Coronary artery (tissue), 2 donors: Measurements from ENCODE around the gene NMUR1.

Experiments used
- DNase-seq: peaks from one replicate; pipeline ENCODE4 v3.0.0-alpha.2; 2017; ENCODE audit warnings: low spot score
- H3K27ac ChIP-seq, 2 donors: fragments of 200-600 bp; sonication (generic); one replicate each; pipeline ENCODE4 v1.5.1; 2016 to 2019
- H3K4me3 ChIP-seq: fragments of 200-600 bp; sonication (generic); 2 replicates; pipeline ENCODE4 v1.5.1; 2016; ENCODE audit warnings: mild to moderate bottlenecking, moderate library complexity
- CTCF ChIP-seq: fragments of 200-600 bp; sonication (generic); IDR thresholded peaks from one replicate; pipeline ENCODE4 v1.5.1; 2019; ENCODE audit warnings: antibody characterized with exemption

NMUR1 gene

DNA sequence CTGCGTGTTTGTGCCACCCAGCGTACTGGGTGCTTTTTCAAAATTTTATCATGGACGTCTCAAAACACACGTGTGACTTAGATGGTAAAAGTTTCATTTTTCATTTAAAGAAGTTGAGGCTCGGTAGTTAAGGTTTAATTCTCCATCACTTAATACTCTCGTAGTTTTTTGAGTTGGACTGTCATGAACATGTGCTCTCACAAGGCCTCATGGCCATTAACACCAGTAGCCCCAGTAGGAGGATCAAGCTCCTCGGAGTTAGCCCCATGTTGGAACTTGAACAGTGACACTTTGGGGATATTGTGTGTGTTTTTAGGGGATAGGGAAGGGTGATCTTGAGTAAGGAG is 15.3 kb downstream of the NMUR1 start:
- peak overlapping the region; percentile 82 to 92 for H3K27ac ChIP-seq
- TF ChIP-seq CTCF, result no peak
- DNase-seq, result no peak
- H3K4me3 ChIP-seq, result peak overlapping the region; percentile 84

- no peak for TF ChIP-seq CTCF
- H3K27ac ChIP-seq, result peak overlapping the region; percentile 82 to 92
- DNase-seq, result peak; percentile 99
Measured at GRCh38 chr2:231514225-231514950, 15.9 kb downstream of the NMUR1 start.

GRCh38 chr2:231513746-231514224 is 16.5 kb downstream of the NMUR1 start:
- DNase-seq, result peak; percentile 77
- Histone ChIP-seq H3K27ac (peak overlapping the region; percentile 82 to 92), H3K4me3 (peak overlapping the region; percentile 84)
- TF ChIP-seq CTCF, result no peak

More at GRCh38 chr2:231514225-231514950, 15.9 kb downstream of the NMUR1 start:
- H3K4me3 ChIP-seq, result peak overlapping the region; percentile 84

- no peak for TF ChIP-seq CTCF
- DNase-seq, result peak; percentile 70
- Histone ChIP-seq H3K4me3 (peak overlapping the region; percentile 11), H3K27ac (peak overlapping the region in 1 of 2 donors; percentile 44)
Measured at GRCh38 chr2:231512222-231512621, 18.0 kb downstream of the NMUR1 start.

- no peak for DNase-seq
- no peak overlapping the region for H3K27ac ChIP-seq
Measured at GRCh38 chr2:231503766-231504165, 26.5 kb downstream of the NMUR1 start.

DNA sequence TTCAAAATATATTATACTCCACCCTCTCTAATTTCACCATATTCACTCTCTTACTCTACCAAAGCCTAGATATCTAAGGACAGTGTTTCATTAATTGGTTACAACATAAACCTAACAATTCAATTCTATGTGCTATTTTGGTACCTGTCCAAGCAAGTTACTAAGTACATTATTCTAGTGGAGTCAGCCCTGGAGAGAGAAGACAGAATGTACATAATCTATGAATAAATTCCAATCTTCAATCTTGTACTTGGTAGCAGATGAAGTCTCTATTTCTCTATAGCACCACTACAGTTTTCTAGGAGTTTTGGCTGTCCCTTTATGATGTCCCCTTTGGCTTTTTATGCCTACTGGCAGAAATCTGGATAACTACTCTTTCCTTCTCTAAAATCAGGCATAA is 27.6 kb downstream of the NMUR1 start:
- DNase-seq, result no peak
- no peak overlapping the region for H3K27ac ChIP-seq
- no peak for TF ChIP-seq CTCF
- no peak overlapping the region for H3K4me3 ChIP-seq

More at GRCh38 chr2:231503766-231504165, 26.5 kb downstream of the NMUR1 start:
- TF ChIP-seq CTCF, result no peak
- H3K4me3 ChIP-seq, result no peak overlapping the region

- no peak overlapping the region for H3K4me3 ChIP-seq
- TF ChIP-seq CTCF, result no peak
- no peak for DNase-seq
- no peak overlapping the region for H3K27ac ChIP-seq
Measured at GRCh38 chr2:231497651-231498050, 32.6 kb downstream of the NMUR1 start.
